Thyroid gland (tissue), 4 donors: ENCODE measurements around the gene COG5.

Experiments used
- CTCF ChIP-seq, 6 experiments: fragments of 200-600 bp in 3 of 6; fragments of 450-650 bp in 3 of 6; sonication (generic) in 3 of 6; IDR thresholded peaks; one replicate each; pipeline ENCODE4 v1.5.1; 2016 to 2019; ENCODE audit warnings: antibody characterized with exemption in 6 of 6, mild to moderate bottlenecking in 2 of 6, inconsistent platforms in 1 of 6, moderate library complexity in 1 of 6
- POLR2A ChIP-seq, 2 donors: fragments of 450-650 bp; IDR thresholded peaks; one replicate each; pipeline ENCODE4 v1.6.1; 2017; ENCODE audit warnings: antibody characterized with exemption in 2 of 2, mild to moderate bottlenecking in 2 of 2, moderate library complexity in 1 of 2

GRCh38 chr7:107326061-107326460 lies 237.7 kb downstream of the COG5 start:
- no peak for TF ChIP-seq CTCF (IDR thresholded peaks at IDR 0.05)
- TF ChIP-seq POLR2A (IDR thresholded peaks at IDR 0.05) = no peak
